A673 (cell line): ENCODE measurements around the gene LPCAT1.

Experiments used
- EZH2 ChIP-seq: fragments of 200-600 bp; sonication (generic); IDR thresholded peaks from 2 replicates; pipeline ENCODE4 v1.6.1; 2017; ENCODE audit warnings: borderline replicate concordance, low read depth, mild to moderate bottlenecking, mixed read lengths, antibody characterized with exemption, low read length; ENCODE audit not compliant: poor library complexity, severe bottlenecking
- TF ChIP-seq, protein P1 (sequence below): fragments of 300-800, 200-600 bp; sonication (generic); conservative IDR thresholded peaks from 2 replicates; pipeline ENCODE4 v1.5.1; 2017; ENCODE audit warnings: low read depth, mild to moderate bottlenecking, antibody characterized with exemption, low read length, moderate library complexity, mixed read lengths

DNA sequence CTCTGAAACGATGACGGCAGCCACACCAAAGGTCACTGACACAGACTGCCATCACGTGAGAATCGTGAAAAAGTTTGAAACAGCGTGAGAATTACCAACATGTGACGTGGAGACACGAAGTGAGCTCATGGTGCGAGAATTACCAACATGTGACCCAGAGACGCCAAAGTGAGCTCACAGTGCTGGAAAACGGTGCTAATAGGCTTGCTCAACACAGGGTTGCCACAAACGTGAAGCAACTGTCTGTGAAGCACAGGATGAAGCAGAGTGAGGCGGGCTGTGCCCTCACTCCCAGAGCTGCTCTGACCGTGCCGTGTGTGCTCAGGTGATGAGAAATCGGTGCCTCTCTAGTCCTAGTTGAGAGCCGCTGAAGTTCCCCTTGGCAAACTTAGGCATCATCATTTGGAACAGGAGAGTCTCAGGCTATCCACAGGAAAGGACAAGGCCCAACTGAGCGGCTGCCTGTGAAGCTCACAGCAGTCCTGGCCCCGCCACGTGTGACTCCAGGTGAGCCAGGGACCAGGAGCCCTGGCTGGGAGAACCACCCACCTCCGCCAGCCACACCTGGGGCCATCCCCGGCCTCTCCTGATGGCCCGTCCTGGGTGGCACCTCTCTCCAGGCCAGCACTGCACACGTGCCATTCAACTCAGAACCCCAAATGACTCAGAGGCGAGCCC lies 48.8 kb downstream of the LPCAT1 start:
- TF ChIP-seq, protein P1, sequence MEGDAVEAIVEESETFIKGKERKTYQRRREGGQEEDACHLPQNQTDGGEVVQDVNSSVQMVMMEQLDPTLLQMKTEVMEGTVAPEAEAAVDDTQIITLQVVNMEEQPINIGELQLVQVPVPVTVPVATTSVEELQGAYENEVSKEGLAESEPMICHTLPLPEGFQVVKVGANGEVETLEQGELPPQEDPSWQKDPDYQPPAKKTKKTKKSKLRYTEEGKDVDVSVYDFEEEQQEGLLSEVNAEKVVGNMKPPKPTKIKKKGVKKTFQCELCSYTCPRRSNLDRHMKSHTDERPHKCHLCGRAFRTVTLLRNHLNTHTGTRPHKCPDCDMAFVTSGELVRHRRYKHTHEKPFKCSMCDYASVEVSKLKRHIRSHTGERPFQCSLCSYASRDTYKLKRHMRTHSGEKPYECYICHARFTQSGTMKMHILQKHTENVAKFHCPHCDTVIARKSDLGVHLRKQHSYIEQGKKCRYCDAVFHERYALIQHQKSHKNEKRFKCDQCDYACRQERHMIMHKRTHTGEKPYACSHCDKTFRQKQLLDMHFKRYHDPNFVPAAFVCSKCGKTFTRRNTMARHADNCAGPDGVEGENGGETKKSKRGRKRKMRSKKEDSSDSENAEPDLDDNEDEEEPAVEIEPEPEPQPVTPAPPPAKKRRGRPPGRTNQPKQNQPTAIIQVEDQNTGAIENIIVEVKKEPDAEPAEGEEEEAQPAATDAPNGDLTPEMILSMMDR, result no peak
- no peak for TF ChIP-seq EZH2
